Glutamatergic neuron (in vitro differentiated cells): ENCODE measurements around the gene UNC5C. TPM values are rescaled to one million over a fixed set of nuclear protein-coding genes. Genes with fewer than 3 reads are reported as not detected.

Experiments
- DNase-seq: peaks from one replicate; pipeline ENCODE4 v3.0.0; 2022
- H3K27ac Mint-ChIP-seq: one replicate; pipeline ENCODE4 v1.8.0; 2020; ENCODE audit warnings: mild to moderate bottlenecking, mixed read lengths, inconsistent platforms; ENCODE audit not compliant: unreplicated experiment
- H3K27me3 Mint-ChIP-seq: one replicate; pipeline ENCODE4 v1.8.0; 2020; ENCODE audit warnings: mild to moderate bottlenecking, moderate library complexity, mixed read lengths, inconsistent platforms; ENCODE audit not compliant: unreplicated experiment
- H3K36me3 Mint-ChIP-seq: one replicate; pipeline ENCODE4 v1.8.0; 2020; ENCODE audit warnings: mild to moderate bottlenecking, mixed read lengths, inconsistent platforms; ENCODE audit not compliant: unreplicated experiment
- H3K4me1 Mint-ChIP-seq: one replicate; pipeline ENCODE4 v1.8.0; 2020; ENCODE audit warnings: mild to moderate bottlenecking, low read depth, mixed read lengths, inconsistent platforms; ENCODE audit not compliant: unreplicated experiment
- H3K4me3 Mint-ChIP-seq: one replicate; pipeline ENCODE4 v1.8.0; 2020; ENCODE audit warnings: mild to moderate bottlenecking, mixed read lengths, inconsistent platforms; ENCODE audit not compliant: unreplicated experiment
- H3K9me3 Mint-ChIP-seq: one replicate; pipeline ENCODE4 v1.8.0; 2020; ENCODE audit warnings: mild to moderate bottlenecking, moderate library complexity, mixed read lengths, inconsistent platforms; ENCODE audit not compliant: unreplicated experiment
- total RNA-seq: library from RNA; stranded (reverse); fragmentation: NEBNext Ultra II Directional; extraction: Animal tissue kit (Norgen Biotek cat#: 25700); gene quantifications from one replicate; pipeline ENCODE4 v1.2.1, GENCODE V29; 2021; ENCODE audit not compliant: unreplicated experiment
- TF ChIP-seq, protein P1 (sequence below): fragments of 200-600 bp; sonication (generic); IDR thresholded peaks from one replicate; pipeline ENCODE4 v1.5.0; 2021; ENCODE audit not compliant: partially characterized antibody, unreplicated experiment

UNC5C gene
- total RNA-seq, 1 donor from 2014 or later: 41.2 TPM

DNA sequence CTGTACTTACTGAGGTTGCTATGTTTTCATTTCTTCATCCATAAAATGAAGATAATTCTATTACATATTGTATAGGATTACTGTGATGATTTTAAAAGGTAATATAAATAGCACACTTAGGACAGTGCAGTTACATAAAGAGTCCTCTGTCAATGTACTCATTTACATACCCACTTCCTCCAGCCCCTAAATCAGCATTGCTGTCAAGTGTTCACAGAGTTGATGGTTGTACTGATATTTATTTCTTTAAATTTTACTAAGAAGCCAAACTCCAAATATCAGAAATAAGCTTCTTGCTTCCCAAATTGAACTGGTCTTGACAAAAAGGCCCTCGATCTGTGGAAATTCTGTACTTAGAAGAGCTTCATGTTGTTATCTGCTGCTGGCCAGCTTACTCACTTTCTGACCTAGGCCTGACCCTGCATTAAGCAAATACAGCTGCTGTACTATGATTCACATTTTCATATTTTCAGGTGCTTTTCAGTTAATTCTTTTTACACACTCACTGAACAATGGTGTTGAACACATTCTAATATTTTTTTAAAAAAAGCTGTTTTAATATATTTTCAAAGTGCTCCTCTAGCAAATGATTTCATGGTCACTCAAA, 259.6 kb downstream of the UNC5C start:
- Mint-ChIP-seq H3K36me3 (peaks cover 6% of the 10 kb centered on the region), H3K4me1 (no peaks in the 10 kb centered on the region), H3K4me3 (no peak overlapping the region), H3K27me3 (no peaks in the 10 kb centered on the region), H3K9me3 (peaks cover 3% of the 10 kb centered on the region), H3K27ac (no peak overlapping the region)
- no peak for DNase-seq
- TF ChIP-seq, protein P1, sequence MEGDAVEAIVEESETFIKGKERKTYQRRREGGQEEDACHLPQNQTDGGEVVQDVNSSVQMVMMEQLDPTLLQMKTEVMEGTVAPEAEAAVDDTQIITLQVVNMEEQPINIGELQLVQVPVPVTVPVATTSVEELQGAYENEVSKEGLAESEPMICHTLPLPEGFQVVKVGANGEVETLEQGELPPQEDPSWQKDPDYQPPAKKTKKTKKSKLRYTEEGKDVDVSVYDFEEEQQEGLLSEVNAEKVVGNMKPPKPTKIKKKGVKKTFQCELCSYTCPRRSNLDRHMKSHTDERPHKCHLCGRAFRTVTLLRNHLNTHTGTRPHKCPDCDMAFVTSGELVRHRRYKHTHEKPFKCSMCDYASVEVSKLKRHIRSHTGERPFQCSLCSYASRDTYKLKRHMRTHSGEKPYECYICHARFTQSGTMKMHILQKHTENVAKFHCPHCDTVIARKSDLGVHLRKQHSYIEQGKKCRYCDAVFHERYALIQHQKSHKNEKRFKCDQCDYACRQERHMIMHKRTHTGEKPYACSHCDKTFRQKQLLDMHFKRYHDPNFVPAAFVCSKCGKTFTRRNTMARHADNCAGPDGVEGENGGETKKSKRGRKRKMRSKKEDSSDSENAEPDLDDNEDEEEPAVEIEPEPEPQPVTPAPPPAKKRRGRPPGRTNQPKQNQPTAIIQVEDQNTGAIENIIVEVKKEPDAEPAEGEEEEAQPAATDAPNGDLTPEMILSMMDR: no peak

DNA sequence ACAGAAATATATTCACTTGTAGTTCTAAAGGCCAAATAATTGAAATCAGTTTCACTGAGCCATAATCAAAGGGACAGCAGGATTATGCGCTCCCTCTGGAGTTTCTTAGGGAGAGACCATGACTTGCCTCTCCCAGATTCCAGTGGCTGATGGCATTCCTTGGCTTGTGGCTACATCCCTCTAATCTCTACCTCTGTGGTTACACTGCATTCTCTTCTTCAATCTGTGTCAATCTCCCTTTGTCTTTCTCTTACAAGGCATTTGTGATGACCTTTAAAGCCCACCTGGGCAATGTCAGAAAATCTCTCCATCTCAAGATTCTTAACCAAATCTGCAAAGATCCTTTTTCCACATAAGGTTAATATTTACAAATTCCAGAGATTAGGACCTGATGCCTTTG, 260.2 kb downstream of the UNC5C start:
- no peak for DNase-seq
- Mint-ChIP-seq H3K27ac (no peak overlapping the region), H3K4me3 (no peak overlapping the region), H3K36me3 (peaks cover 6% of the 10 kb centered on the region), H3K4me1 (peaks cover 2% of the 10 kb centered on the region), H3K9me3 (peaks cover 3% of the 10 kb centered on the region), H3K27me3 (no peaks in the 10 kb centered on the region)
- TF ChIP-seq, protein P1: no peak

DNA sequence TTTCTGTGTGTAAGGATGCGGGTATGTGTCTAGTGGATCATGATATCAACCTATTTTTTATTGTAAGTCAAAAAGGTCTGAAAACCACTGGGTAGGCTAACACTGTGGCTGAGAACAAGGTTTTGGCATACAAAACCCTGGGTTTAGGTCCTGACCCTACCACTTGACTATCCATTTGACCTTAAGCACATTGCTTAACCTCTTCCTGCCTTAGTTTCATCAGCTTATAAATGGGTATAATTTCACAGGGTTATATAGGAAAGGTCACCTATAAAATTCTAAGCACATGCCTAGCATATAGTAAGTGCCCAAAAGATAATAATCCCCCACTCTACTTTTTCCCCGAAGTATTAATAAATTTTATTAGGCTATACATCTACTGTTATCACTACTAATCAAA, 263.0 kb downstream of the UNC5C start:
- no peaks in the 10 kb centered on the region for H3K27me3 Mint-ChIP-seq
- H3K27ac Mint-ChIP-seq: no peak overlapping the region
- H3K4me1 Mint-ChIP-seq: peaks cover 5% of the 10 kb centered on the region
- TF ChIP-seq, protein P1: no peak
- no peak overlapping the region for H3K4me3 Mint-ChIP-seq
- DNase-seq: no peak
- H3K36me3 Mint-ChIP-seq: peaks cover 12% of the 10 kb centered on the region
- H3K9me3 Mint-ChIP-seq: peaks cover 3% of the 10 kb centered on the region

DNA sequence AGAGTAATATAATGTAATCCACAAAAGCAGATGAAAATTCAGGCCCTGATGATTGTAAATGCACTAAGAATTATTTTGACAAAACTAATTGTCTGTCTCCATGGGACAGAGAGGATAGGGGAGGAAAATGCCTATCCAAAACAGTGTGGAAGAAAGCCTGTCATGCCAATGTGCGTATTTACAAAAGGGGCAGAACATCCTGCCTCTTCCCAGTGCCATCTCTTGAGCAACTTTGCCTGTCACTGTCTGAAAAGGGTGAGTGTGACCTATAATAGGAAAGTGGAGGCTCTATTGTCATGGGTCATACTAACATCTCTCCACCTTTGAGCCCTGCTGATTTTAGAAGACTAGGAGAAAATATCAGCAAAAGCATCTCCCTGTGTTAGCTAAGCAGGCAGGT, 264.1 kb downstream of the UNC5C start:
- no peak overlapping the region for H3K4me3 Mint-ChIP-seq
- peaks cover 13% of the 10 kb centered on the region for H3K36me3 Mint-ChIP-seq
- H3K27ac Mint-ChIP-seq: no peak overlapping the region
- no peak for DNase-seq
- no peaks in the 10 kb centered on the region for H3K27me3 Mint-ChIP-seq
- peaks cover 5% of the 10 kb centered on the region for H3K4me1 Mint-ChIP-seq
- TF ChIP-seq, protein P1: no peak
- H3K9me3 Mint-ChIP-seq: peaks cover 3% of the 10 kb centered on the region

DNA sequence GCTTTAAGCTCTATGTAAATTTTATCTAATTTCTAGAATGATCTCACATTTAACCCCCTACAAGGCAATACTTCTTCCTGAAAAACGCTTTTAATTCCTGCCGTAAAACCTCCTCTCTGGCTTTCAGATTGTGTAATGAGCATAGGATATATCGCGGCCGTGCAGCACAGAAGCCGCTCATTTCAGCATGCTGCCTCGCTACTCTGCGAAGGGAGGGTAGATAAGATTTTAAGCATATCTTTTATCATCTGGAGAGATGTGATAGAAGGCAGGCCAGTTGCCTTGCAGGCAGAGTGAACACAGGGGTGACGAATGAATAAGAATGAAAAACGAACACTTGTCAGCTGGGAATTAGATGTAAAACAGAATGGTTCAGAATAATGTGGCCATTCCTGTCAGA, 265.5 kb downstream of the UNC5C start:
- TF ChIP-seq, protein P1: no peak
- Mint-ChIP-seq H3K4me1 (peaks cover 5% of the 10 kb centered on the region), H3K9me3 (no peaks in the 10 kb centered on the region), H3K27ac (no peak overlapping the region), H3K27me3 (no peaks in the 10 kb centered on the region), H3K36me3 (peaks cover 7% of the 10 kb centered on the region), H3K4me3 (no peak overlapping the region)
- DNase-seq: no peak
